H1 (cell line): Measurements from ENCODE around the gene TRIM9.
"Not testable (repeated sequence)": the region's sequence is repeated elsewhere in the genome, so short reads cannot be mapped to it uniquely, and the experiment has no call there.

Experiments
- ASH2L ChIP-seq: fragments of 200-600, 300-600 bp; sonication (generic); IDR thresholded peaks from one replicate; pipeline ENCODE4 v1.7.1; 2017; ENCODE audit warnings: low read length
- CTCF ChIP-seq, 3 experiments: IDR thresholded peaks; 1 replicate in 2 of 3; 2 replicates in 1 of 3; pipeline versions ENCODE4 v1.5.1 to v1.6.1; 2011; ENCODE audit warnings: low read length in 3 of 3, mild to moderate bottlenecking in 3 of 3, inconsistent platforms in 2 of 3, low read depth in 1 of 3, moderate library complexity in 1 of 3; ENCODE audit not compliant: insufficient read depth in 1 of 3; ENCODE audit errors: control extremely low read depth in 1 of 3
- POLR2A ChIP-seq, 2 experiments: IDR thresholded peaks; 1 replicate in 1 of 2; 2 replicates in 1 of 2; pipeline ENCODE4 v1.6.1; 2011; ENCODE audit warnings: low read depth in 2 of 2, low read length in 2 of 2, mild to moderate bottlenecking in 2 of 2; ENCODE audit errors: control extremely low read depth in 1 of 2
- POLR2AphosphoS5 ChIP-seq: IDR thresholded peaks from 2 replicates; pipeline ENCODE4 v1.6.1; 2011; ENCODE audit warnings: low read depth, low read length

- TF ChIP-seq CTCF (IDR thresholded peaks at IDR 0.05; ENCODE audit: control extremely low read depth in 1 of 3, insufficient read depth in 1 of 3, low read depth in 1 of 3, low read length in 3 of 3); POLR2A (IDR thresholded peaks at IDR 0.05; ENCODE audit: control extremely low read depth in 1 of 2, low read depth in 2 of 2, low read length in 2 of 2); ASH2L; POLR2AphosphoS5: not testable (repeated sequence)
These were observed 100.7 kb downstream of the TRIM9 start for GRCh38 chr14:50994158-50994557.
